Ishikawa (cell line): ENCODE data around the gene STAG2.

Experiments
- CEBPB ChIP-seq: IDR thresholded peaks from 2 replicates; pipeline ENCODE4 v1.6.1; 2012
- CREB1 ChIP-seq: IDR thresholded peaks from 2 replicates; pipeline ENCODE4 v1.6.1; 2012; ENCODE audit warnings: low read depth
- EGR1 ChIP-seq: IDR thresholded peaks from 2 replicates; pipeline ENCODE4 v1.6.1; 2012
- EP300 ChIP-seq: IDR thresholded peaks from 2 replicates; pipeline ENCODE4 v1.6.1; 2012; ENCODE audit warnings: borderline replicate concordance
- FOXM1 ChIP-seq: IDR thresholded peaks from 2 replicates; pipeline ENCODE4 v1.6.1; 2012; ENCODE audit warnings: low read depth, borderline replicate concordance
- NFIC ChIP-seq: IDR thresholded peaks from 2 replicates; pipeline ENCODE4 v1.6.1; 2012
- RAD21 ChIP-seq: IDR thresholded peaks from 2 replicates; pipeline ENCODE4 v1.6.1; 2012; ENCODE audit warnings: low read depth
- TAF1 ChIP-seq: IDR thresholded peaks from 2 replicates; pipeline ENCODE4 v1.6.1; 2012; ENCODE audit warnings: low read depth, mild to moderate bottlenecking
- TCF12 ChIP-seq: IDR thresholded peaks from 2 replicates; pipeline ENCODE4 v1.6.1; 2012; ENCODE audit warnings: low read depth
- TEAD4 ChIP-seq: IDR thresholded peaks from 2 replicates; pipeline ENCODE4 v1.6.1; 2012
- YY1 ChIP-seq: IDR thresholded peaks from 2 replicates; pipeline ENCODE4 v1.6.1; 2012; ENCODE audit warnings: low read depth
- ZBTB7A ChIP-seq: IDR thresholded peaks from 2 replicates; pipeline ENCODE4 v1.6.1; 2012; ENCODE audit warnings: low read depth
- TF ChIP-seq, protein P1 (sequence below): IDR thresholded peaks from 2 replicates; pipeline ENCODE4 v1.6.1; 2012
- TF ChIP-seq, protein P2 (sequence below): IDR thresholded peaks from 2 replicates; pipeline ENCODE4 v1.6.1; 2012; ENCODE audit warnings: low read depth, mild to moderate bottlenecking
- TF ChIP-seq, protein P3 (sequence below): IDR thresholded peaks from 2 replicates; pipeline ENCODE4 v1.6.1; 2012

STAG2 gene

DNA sequence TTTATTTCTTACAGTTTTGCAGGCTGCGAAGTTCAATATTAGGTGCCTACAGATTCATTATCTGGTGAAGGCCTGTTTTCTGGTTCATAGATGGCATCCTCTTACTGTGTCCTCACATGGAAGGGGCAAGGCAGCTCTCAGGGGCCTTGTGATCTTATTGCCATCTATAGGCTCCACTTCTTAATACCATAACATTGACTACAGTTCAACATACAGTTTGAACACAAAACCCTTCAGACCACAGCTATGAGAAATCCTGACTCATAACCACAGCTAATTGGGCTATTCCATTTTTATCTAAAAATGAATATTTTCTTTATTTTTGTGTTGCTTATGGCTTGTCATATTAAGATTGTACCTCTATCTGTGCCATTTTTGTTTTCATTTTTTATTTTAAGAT is 72.3 kb downstream of the STAG2 start:
- TF ChIP-seq, protein P1, sequence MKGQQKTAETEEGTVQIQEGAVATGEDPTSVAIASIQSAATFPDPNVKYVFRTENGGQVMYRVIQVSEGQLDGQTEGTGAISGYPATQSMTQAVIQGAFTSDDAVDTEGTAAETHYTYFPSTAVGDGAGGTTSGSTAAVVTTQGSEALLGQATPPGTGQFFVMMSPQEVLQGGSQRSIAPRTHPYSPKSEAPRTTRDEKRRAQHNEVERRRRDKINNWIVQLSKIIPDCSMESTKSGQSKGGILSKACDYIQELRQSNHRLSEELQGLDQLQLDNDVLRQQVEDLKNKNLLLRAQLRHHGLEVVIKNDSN = no peak
- TF ChIP-seq TEAD4 (no peak), CREB1 (no peak), RAD21 (no peak), TAF1 (no peak), FOXM1 (no peak), TCF12 (no peak), EP300 (no peak), NFIC (no peak), EGR1 (no peak), CEBPB (no peak), ZBTB7A (no peak)
- TF ChIP-seq, protein P2, sequence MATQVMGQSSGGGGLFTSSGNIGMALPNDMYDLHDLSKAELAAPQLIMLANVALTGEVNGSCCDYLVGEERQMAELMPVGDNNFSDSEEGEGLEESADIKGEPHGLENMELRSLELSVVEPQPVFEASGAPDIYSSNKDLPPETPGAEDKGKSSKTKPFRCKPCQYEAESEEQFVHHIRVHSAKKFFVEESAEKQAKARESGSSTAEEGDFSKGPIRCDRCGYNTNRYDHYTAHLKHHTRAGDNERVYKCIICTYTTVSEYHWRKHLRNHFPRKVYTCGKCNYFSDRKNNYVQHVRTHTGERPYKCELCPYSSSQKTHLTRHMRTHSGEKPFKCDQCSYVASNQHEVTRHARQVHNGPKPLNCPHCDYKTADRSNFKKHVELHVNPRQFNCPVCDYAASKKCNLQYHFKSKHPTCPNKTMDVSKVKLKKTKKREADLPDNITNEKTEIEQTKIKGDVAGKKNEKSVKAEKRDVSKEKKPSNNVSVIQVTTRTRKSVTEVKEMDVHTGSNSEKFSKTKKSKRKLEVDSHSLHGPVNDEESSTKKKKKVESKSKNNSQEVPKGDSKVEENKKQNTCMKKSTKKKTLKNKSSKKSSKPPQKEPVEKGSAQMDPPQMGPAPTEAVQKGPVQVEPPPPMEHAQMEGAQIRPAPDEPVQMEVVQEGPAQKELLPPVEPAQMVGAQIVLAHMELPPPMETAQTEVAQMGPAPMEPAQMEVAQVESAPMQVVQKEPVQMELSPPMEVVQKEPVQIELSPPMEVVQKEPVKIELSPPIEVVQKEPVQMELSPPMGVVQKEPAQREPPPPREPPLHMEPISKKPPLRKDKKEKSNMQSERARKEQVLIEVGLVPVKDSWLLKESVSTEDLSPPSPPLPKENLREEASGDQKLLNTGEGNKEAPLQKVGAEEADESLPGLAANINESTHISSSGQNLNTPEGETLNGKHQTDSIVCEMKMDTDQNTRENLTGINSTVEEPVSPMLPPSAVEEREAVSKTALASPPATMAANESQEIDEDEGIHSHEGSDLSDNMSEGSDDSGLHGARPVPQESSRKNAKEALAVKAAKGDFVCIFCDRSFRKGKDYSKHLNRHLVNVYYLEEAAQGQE = no peak
- TF ChIP-seq, protein P3, sequence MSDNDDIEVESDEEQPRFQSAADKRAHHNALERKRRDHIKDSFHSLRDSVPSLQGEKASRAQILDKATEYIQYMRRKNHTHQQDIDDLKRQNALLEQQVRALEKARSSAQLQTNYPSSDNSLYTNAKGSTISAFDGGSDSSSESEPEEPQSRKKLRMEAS = no peak

DNA sequence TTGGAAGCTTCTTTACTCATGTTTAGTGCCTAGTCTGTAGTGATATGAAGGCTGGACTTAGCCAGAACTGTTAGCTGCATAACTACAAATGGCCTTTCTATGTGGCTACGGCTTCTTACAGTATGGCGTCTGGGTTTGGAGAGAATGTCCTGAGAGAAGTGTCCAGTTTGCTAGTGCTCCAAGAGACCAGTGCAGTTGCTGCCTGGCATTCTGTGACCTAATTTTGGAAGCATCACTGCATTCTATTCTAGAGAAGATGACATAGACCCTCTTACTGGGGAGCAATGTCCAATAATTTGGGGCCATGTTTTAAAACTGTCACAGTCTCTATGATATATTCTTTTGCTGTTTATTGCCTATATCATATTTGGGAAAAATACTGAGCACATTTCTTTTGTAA is 74.2 kb downstream of the STAG2 start:
- no peak for TF ChIP-seq TCF12
- no peak for TF ChIP-seq YY1
- TF ChIP-seq CREB1 = no peak
- TF ChIP-seq EGR1 = no peak
- no peak for TF ChIP-seq EP300
- no peak for TF ChIP-seq CEBPB
- TF ChIP-seq, protein P1 = no peak
- TF ChIP-seq, protein P2 = no peak
- no peak for TF ChIP-seq TAF1
- TF ChIP-seq ZBTB7A = no peak
- TF ChIP-seq, protein P3 = no peak
- TF ChIP-seq FOXM1 = no peak
- no peak for TF ChIP-seq RAD21
- no peak for TF ChIP-seq TEAD4
- TF ChIP-seq NFIC = no peak

DNA sequence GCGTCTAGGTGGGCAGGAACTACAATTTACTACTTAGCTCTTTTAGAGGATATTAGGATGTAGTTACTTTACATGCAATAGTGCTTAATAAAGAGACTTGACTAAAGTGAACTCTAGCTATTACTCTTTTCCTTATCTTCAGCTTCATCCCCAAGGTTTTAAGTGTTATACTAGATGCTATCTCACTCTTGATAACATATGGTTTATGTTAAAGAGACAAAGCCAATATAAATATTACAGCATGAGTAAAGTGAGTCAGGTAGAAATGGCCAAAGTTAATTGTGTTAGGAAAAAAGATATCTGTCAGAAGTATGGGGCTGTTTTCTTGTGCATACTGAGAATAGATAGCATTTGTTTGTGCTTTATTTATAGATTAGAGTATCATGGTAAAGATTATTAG is 80.5 kb downstream of the STAG2 start:
- TF ChIP-seq FOXM1 (no peak), TAF1 (no peak), TEAD4 (no peak)

DNA sequence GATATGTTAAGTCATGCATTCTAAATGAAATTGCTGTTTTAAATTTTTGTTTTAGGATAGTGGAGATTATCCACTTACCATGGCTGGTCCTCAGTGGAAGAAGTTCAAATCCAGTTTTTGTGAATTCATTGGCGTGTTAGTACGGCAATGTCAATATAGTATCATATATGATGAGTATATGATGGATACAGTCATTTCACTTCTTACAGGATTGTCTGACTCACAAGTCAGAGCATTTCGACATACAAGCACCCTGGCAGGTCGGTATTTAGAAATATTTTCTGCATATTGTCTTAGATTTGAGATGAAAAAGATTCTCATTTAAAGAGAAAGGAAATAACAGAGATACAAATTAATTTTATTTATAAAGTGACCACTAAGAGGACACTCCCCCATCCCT is 83.6 kb downstream of the STAG2 start:
- TF ChIP-seq YY1 (no peak), ZBTB7A (no peak), NFIC (no peak), CREB1 (no peak), CEBPB (no peak), TEAD4 (no peak), TAF1 (no peak), TCF12 (no peak), EGR1 (no peak), RAD21 (no peak), EP300 (no peak), FOXM1 (no peak)
- TF ChIP-seq, protein P2 = no peak
- TF ChIP-seq, protein P1 = no peak
- TF ChIP-seq, protein P3 = no peak
